Stimulated activated CD8-positive, alpha-beta memory T cell treated with anti-CD3 and anti-CD28 coated beads, Interleukin-12 subunit alpha, Interleukin-12 subunit beta, amount 100 ng/mL, for 1 hour (primary cell): ENCODE measurements around the gene POC1B.

Experiments
- DNase-seq: peaks from one replicate; pipeline ENCODE4 v3.0.0-alpha.2; 2020; ENCODE audit warnings: low read depth

The POC1B gene

DNA sequence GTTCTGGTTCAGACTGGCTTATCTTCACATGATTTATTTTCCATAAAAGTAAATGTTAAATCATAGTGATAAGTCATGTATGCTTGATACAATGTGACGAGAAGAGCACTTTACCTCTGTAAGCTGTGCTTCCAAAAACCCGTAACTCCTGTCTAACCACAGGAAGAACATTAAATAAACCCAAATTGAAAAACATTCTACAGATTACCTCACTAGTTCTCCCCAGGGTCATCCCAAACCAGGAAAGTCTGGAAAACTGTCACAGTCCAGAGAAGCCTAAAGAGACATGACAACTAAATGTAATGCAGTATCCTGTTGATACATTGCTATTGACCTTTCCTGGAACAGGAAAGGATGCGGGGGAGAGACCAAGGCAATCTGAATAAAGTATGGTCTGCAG, 141.0 kb downstream of the POC1B start:
- DNase-seq = no peak

DNA sequence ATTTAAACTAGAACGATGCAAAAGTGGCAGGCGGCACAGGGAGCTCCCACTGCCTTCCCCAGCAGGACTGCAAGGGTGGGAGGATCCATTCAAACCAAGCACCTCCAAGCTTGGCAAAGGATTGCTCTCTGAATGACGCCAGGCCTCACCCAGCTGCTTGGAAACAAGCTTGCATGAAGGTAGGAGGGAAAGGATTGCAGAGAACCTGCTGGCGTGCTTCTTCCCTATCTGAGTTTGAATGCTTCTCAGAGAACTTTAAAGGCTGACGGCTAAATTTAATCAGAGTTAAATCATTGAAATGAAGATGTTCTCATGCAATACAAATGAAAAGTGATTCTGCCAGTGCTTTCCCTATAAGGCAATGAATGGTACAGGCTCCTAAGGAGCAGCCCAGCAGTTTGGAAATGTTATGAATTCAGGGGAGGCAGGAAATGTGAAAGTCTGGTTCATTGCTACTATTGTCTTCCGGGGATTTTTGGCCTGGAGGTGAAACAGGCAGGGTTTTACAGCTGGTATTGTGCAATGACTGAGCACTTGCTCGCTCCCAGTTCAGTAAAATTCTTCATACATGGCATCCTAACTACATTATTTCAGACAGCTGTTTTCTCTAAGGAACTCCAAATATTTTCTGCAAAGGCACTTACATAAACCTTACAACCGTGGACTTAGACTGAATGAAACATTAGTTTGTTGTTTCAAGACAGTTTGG, 141.6 kb downstream of the POC1B start:
- DNase-seq = no peak

DNA sequence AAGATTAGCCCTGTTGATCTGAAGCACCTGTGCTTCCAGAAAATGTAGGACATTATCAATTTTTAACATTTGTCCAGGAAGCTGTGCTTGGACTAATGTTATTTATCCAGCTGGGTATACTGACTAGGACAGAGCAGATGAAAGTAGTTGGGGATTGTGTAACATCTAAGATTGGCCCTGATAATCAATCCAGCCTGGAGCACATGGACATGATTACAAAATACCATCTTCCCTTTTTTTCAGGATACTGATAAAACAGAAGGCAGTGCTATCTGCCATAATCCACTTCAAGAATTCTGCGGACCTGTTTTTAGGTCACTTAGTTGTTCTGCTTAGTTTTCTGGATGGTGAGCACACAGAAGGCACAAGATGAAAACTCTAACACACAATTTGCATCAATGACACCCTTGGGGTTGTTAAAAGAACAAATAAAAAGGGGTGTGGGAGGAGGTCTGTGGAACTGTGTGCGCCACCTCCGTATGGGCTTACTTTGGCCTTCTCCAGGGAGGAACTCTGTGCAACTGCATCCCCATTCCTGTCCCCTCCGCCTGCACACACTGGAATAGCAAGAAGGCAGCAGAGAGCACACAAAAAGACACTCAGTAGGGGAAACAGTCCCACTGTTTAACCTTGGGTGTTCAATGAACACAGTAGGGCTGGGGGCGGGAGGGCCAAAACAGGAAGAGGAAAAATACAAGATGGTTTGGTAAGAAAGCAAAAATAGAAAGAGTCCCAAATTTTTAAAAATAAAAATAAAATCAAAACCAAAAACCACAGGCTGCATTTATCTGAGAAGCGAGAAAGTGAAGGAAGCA, 142.4 kb downstream of the POC1B start:
- DNase-seq = no peak

DNA sequence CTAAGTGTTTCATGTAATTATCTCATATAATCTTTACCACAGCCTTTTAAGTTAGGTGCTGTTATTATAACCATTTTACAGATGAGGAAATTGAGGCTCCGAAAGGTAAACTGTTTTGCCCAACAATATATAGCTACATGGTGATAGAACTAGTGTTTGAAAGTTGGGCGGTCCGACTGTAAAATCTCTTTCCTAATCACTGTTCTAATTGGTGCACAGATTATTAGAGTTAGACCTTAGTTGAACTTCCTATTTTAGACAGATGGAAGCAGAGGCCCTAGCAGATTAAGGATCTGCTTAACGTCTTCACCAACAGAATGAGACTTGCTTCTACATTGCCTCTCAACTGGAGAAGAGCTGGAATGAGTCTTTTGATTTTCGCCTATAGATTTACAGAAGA, 143.5 kb downstream of the POC1B start:
- DNase-seq = no peak

DNA sequence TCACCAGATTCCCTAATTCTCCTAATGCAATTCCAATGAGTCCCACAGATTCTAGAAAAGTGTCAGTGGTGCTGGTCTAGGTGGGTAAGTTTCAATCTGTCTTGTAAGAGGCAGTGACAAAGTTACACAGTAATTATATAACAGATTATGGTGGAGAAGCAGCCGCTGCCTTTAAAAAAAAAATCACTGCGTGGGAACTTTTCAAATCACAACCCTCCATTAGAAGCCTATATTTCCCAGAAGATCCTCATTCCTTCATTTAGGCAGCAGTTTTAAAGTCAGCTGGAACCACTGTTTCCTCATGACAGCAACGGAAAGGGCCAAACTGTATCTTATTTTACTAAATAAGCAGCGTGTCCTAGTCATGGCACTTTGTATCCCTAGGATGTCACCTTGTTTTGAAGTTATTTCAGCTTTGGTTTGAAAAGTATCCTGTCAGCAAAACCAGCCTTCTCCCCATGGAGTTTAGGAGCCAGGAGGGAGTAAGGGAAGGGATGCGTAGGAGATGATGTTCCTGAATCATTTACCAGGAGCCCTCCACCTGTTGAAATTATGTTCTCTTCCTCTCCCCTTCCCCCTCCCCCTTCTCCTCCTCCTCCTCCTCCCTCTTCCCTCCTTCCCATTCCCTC, 145.9 kb downstream of the POC1B start:
- no peak for DNase-seq

DNA sequence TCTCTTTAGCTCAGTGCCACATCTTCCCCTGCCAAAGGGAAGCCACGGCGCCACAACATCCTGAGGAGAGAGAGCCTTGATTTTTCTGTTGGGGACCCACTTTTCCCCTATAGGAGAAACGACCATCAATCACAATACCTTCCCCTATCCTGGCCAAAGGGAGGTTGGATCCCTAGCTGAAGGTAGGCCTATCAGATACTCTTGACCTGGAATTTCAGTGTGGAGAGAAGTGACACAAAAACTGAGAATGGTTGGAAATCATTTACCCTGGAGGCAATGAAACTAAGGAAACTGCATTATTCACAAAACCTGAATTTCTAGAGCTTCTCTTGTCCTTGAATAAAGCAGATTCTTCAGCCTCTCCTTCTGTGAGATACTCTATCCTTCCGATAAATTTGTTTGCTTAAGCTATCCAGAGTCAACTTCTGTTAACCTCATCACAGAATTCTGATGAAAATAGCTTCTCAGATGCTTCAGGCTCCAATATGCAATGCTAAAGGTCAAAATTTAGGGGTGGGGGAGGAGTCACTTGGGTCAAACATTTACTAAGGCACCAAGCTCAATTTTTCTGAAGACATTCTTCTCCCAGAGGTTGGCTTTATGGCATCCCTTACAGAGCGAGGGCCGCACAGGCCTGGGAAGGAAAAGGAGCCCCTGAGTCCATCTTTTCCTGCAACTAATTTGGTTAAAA, 146.6 kb downstream of the POC1B start:
- DNase-seq = no peak

DNA sequence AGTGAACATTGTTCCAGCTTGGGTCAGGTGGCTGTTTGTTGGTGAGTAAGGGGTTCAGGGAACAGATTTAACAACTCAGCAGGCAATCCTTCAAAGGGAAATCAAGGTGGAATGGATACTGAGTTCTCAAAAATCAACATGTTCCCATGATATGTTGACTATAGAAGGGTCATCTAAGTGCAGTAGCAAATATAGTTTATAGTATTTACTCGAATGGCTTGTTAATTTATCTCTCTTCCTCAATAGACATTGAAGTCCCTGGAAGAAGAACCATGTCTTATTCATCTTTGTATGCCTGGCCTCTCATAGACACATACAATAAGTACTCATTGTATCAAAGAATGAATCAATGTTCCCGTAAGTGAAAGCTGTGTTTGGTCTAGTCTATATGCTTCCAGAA, 149.0 kb downstream of the POC1B start:
- no peak for DNase-seq

DNA sequence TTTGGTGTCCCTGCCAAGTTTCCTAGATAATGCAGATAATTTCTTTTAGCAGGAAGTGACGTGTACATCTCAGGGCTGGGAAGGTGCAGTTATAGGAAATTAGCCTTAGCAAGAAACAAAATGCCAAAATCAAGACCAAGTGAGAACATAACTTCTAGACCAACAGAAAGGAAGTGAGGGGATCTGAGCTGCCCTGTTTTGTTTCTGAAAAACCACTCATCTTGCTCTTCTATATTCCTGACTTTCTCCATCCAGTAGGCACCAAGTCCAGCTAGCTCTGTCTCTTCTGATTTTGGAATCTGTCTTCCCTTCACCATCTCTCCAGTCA, 149.7 kb downstream of the POC1B start:
- no peak for DNase-seq

DNA sequence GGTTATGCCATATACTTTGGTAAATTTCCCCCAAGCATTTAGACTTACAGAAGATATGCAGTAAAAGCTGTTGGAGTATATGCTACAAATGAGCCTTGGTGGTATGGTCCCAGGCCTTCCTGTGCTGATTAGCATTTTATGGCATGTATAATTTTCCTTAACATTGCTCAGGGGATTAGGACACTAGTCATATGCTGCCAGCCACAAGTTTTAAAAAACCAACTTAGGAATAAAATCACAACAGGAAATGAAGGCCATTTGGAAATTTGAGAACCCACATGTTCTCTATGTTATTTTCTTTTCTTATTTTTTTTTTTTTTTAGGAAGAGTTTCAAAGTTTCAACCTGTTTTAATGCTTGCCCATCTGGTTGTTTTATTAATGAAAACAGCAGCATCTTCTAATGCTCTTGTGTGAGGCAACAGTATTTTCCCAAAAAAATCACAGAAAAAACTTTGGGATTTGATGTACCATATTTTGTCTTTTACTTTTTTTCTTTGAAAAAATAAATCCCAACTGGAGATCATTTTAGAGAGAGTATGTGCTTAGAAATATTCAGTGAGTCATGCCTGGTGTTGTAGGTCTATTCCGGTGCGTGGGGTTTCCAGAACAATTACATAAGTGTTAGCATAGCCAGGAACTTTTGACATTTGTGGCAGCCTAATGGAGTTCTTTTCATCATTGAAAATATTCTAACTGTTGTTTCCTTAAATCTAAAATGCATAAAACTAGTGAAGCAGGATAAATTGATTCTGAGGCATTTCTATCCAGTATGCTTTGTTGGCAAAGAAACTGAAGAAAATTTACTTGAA, 151.9 kb downstream of the POC1B start:
- no peak for DNase-seq

DNA sequence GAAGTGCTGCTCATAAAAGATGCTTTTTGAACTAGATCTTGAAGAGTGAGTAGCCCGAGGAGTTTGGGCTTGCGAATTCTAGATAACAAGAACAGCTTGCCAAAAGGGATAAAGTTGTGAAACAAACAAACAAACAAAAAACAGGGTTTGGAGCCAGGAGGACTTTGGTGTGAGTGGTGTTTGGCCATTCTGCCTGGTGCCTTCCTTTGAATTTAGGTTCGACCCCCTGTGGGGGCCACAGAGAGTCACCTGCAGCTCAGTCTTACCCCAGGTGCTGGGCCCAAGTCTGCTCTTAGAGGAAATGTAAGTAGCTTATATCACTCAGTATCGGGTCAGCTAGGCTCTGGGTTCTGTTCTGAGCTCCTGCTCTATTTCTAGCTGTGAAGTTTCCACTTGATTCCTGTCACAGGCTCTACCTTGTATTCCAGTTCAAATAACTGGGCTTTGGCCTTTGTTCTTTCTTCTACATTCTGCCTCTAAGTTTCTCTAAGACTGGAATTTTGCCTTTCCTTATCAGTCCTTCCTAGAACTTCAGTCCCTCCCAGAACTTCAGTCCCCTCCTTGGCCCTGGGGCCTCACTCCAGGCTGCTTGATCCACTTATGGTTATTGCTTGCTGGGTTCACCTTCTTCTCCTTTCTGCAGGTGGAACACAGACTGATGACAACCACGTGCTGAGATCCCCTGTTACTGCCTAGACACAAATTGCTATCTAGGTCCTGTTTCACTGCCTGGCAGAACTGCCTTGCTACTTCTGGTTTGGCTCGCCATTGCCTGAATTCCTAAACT, 153.1 kb downstream of the POC1B start:
- DNase-seq = no peak

DNA sequence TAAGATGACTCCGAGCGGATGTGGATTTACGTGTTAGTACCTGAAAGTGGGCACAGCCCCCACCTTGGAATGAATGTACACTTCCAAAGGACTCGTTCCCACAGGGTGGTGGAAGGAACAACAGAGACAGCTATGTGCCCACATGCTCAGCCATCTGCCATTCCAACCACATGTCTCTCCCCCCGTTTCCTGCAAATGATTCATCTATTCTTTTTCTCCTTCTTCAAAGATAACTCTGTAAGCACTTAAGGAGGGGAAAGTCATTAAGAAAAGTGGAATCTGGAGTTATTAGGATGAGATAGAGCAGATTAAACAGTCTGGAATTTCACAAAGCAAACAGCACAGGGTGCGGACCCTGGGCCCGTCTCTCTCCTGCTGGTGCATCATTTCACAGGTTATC, 155.0 kb downstream of the POC1B start:
- DNase-seq = no peak

DNA sequence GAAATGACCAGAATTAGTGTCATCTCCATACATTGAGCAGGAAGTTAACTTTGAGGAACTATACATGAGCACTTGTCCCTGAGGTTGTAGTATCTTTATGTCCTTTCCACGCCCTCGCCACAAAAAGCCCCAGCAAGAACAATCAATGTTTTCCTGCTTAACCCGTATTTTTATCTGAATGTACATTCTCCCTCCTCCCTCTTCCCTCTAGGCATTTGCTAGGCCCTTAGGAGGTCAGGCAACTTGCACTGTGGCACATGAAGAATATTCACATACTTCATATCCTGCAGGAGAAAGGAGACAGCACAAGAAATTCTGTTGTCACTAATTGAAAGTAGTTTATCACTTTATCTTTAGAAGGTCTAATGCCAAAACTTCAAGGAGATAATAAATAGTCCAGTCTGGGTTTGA, 155.4 kb downstream of the POC1B start:
- DNase-seq = no peak
